IMR-90 (cell line): Measurements from ENCODE around the gene BMP5. TPM values are rescaled to one million over a fixed set of nuclear protein-coding genes. Genes with fewer than 3 reads are reported as not detected.

Experiments used
- ATAC-seq: fragments of 200-7000 bp; cut with Tn5 transposase; 2 replicates; pipeline ENCODE4 v1.9.1; 2020; ENCODE audit warnings: low read depth, mild to moderate bottlenecking, moderate library complexity
- BruUV-seq: library from RNA; stranded (reverse); fragments of 400-500 nt; replicated peaks from 2 replicates; lab custom pipeline; 2021; lab: Mats Ljungman, UMichigan
- CTCF ChIA-PET: fragments of 300-600 bp; formaldehyde crosslinking; extraction: SDS; loops from one replicate; lab custom pipeline; 2021; ENCODE audit warnings: antibody characterized with exemption; lab: Yijun Ruan, JAX
- POLR2A ChIA-PET: fragments of 300-600 bp; sonication (Branson Sonifier 250); formaldehyde crosslinking; loops from one replicate; lab custom pipeline; 2022; ENCODE audit warnings: antibody characterized with exemption; ENCODE audit not compliant: unreplicated experiment; lab: Charles Lee
- DNase-seq: peaks from one replicate; pipeline ENCODE4 v3.0.0; 2013
- H2AFZ ChIP-seq: replicated peaks from 2 replicates; pipeline ENCODE3; 2013; ENCODE audit warnings: low read length, mild to moderate bottlenecking; ENCODE audit not compliant: poor library complexity
- H2AK5ac ChIP-seq: 2 replicates; pipeline ENCODE4 v1.6.1; 2013; ENCODE audit warnings: low read depth, low read length, inconsistent platforms
- H2AK9ac ChIP-seq: replicated peaks from 2 replicates; pipeline ENCODE3; 2013; ENCODE audit warnings: mild to moderate bottlenecking, low read depth, low read length, moderate library complexity; ENCODE audit not compliant: poor library complexity
- H2BK120ac ChIP-seq: 2 replicates; pipeline ENCODE4 v1.6.1; 2013; ENCODE audit warnings: low read depth, low read length, inconsistent platforms
- H2BK15ac ChIP-seq: 3 replicates; pipeline ENCODE4 v1.6.1; 2013; ENCODE audit warnings: low read depth, low read length, inconsistent platforms
- H2BK20ac ChIP-seq: 2 replicates; pipeline ENCODE4 v1.6.1; 2013; ENCODE audit warnings: low read depth, mild to moderate bottlenecking, inconsistent platforms, low read length, moderate library complexity
- H2BK5ac ChIP-seq: 2 replicates; pipeline ENCODE4 v1.6.1; 2013; ENCODE audit warnings: mild to moderate bottlenecking, low read depth, low read length, inconsistent platforms; ENCODE audit not compliant: poor library complexity, severe bottlenecking
- H3K14ac ChIP-seq: replicated peaks from 2 replicates; pipeline ENCODE4 v1.6.1; 2013; ENCODE audit warnings: low read depth, low read length, inconsistent platforms
- H3K18ac ChIP-seq: 2 replicates; pipeline ENCODE4 v1.6.1; 2013; ENCODE audit warnings: low read depth, low read length, control low read depth
- H3K23ac ChIP-seq: 2 replicates; pipeline ENCODE4 v1.6.1; 2013; ENCODE audit warnings: low read depth, low read length, inconsistent platforms
- H3K27ac ChIP-seq: 2 replicates; pipeline ENCODE4 v1.5.1; 2013; ENCODE audit warnings: mild to moderate bottlenecking, control low read depth, low read length; ENCODE audit not compliant: insufficient read depth
- H3K27me3 ChIP-seq: 2 replicates; pipeline ENCODE4 v1.6.1; 2013; ENCODE audit warnings: low read length; ENCODE audit not compliant: control insufficient read depth, insufficient read depth
- H3K36me3 ChIP-seq: 2 replicates; pipeline ENCODE4 v1.6.1; 2013; ENCODE audit warnings: low read length, mixed read lengths; ENCODE audit not compliant: control insufficient read depth, insufficient read depth
- H3K4ac ChIP-seq: 2 replicates; pipeline ENCODE4 v1.6.1; 2013; ENCODE audit warnings: low read depth, low read length, inconsistent platforms
- H3K4me1 ChIP-seq: 2 replicates; pipeline ENCODE4 v1.6.1; 2013; ENCODE audit warnings: low read length, mixed read lengths; ENCODE audit not compliant: control insufficient read depth, insufficient read depth
- H3K4me2 ChIP-seq: 2 replicates; pipeline ENCODE4 v1.6.1; 2013; ENCODE audit warnings: low read depth, mild to moderate bottlenecking, control low read depth, low read length, moderate library complexity
- H3K4me3 ChIP-seq: 2 replicates; pipeline ENCODE4 v1.5.1; 2013; ENCODE audit warnings: low read depth, mild to moderate bottlenecking, control low read depth, low read length, moderate library complexity; ENCODE audit not compliant: insufficient read depth
- H3K56ac ChIP-seq: 2 replicates; pipeline ENCODE4 v1.6.1; 2013; ENCODE audit warnings: low read length, inconsistent platforms; ENCODE audit not compliant: insufficient read depth; ENCODE audit errors: extremely low read depth
- H3K79me1 ChIP-seq, 2 experiments: 2 replicates each; pipeline ENCODE4 v1.6.1; 2013; ENCODE audit warnings: low read length in 2 of 2, inconsistent platforms in 1 of 2, low read depth in 1 of 2
- H3K9ac ChIP-seq: 2 replicates; pipeline ENCODE4 v1.6.1; 2013; ENCODE audit warnings: low read depth, low read length, control low read depth
- H3K9me1 ChIP-seq: 2 replicates; pipeline ENCODE4 v1.6.1; 2013; ENCODE audit warnings: low read length, inconsistent platforms; ENCODE audit not compliant: insufficient read depth
- H3K9me3 ChIP-seq: 2 replicates; pipeline ENCODE4 v1.6.1; 2013; ENCODE audit warnings: low read length; ENCODE audit not compliant: control insufficient read depth, insufficient read depth
- H4K20me1 ChIP-seq: 2 replicates; pipeline ENCODE4 v1.6.1; 2013; ENCODE audit warnings: low read length, inconsistent platforms; ENCODE audit not compliant: insufficient read depth
- H4K5ac ChIP-seq: 2 replicates; pipeline ENCODE4 v1.6.1; 2013; ENCODE audit warnings: mild to moderate bottlenecking, low read depth, low read length, control low read depth
- H4K8ac ChIP-seq, 2 experiments: 2 replicates each; pipeline ENCODE4 v1.6.1; 2013; ENCODE audit warnings: low read depth in 2 of 2, low read length in 2 of 2, control low read depth in 1 of 2, inconsistent platforms in 1 of 2
- H4K91ac ChIP-seq: 2 replicates; pipeline ENCODE4 v1.6.1; 2013; ENCODE audit warnings: low read depth, low read length, inconsistent platforms; ENCODE audit not compliant: insufficient read depth
- CEBPB ChIP-seq: IDR thresholded peaks from 2 replicates; pipeline ENCODE4 v1.6.1; 2012; ENCODE audit warnings: low read depth, low read length, improper control_type of control experiment
- CHD1 ChIP-seq: IDR thresholded peaks from 2 replicates; pipeline ENCODE4 v1.6.1; 2012; ENCODE audit warnings: low read depth, low read length, improper control_type of control experiment
- CTCF ChIP-seq: conservative IDR thresholded peaks from 2 replicates; pipeline ENCODE4 v1.5.1; 2012; ENCODE audit warnings: mild to moderate bottlenecking, low read depth, low read length, improper control_type of control experiment
- MAFK ChIP-seq: IDR thresholded peaks from 2 replicates; pipeline ENCODE4 v1.6.1; 2012; ENCODE audit warnings: low read depth, low read length, improper control_type of control experiment
- MAZ ChIP-seq: IDR thresholded peaks from 2 replicates; pipeline ENCODE4 v1.6.1; 2012; ENCODE audit warnings: low read depth, mild to moderate bottlenecking, low read length, improper control_type of control experiment, moderate library complexity, borderline replicate concordance
- MXI1 ChIP-seq: IDR thresholded peaks from 2 replicates; pipeline ENCODE4 v1.6.1; 2012; ENCODE audit warnings: low read depth, mild to moderate bottlenecking, low read length, moderate library complexity, borderline replicate concordance
- NFE2L2 ChIP-seq: fragments of 150-350 bp; IDR thresholded peaks from 2 replicates; pipeline ENCODE4 v1.6.1; 2016; ENCODE audit warnings: low read depth, mild to moderate bottlenecking, low read length
- POLR2A ChIP-seq: IDR thresholded peaks from 2 replicates; pipeline ENCODE4 v1.6.1; 2012; ENCODE audit warnings: mild to moderate bottlenecking, low read depth, low read length
- RAD21 ChIP-seq: IDR thresholded peaks from 2 replicates; pipeline ENCODE4 v1.6.1; 2012; ENCODE audit warnings: low read length, improper control_type of control experiment
- RCOR1 ChIP-seq: IDR thresholded peaks from 2 replicates; pipeline ENCODE4 v1.6.1; 2012; ENCODE audit warnings: mild to moderate bottlenecking, low read length, improper control_type of control experiment; ENCODE audit not compliant: insufficient replicate concordance
- RFX5 ChIP-seq: IDR thresholded peaks from 2 replicates; pipeline ENCODE4 v1.8.0; 2012; ENCODE audit warnings: low read depth, mild to moderate bottlenecking, low read length, moderate library complexity
- SMC3 ChIP-seq: fragments of 150-350 bp; IDR thresholded peaks from 2 replicates; pipeline ENCODE4 v1.6.1; 2016; ENCODE audit warnings: low read depth, mild to moderate bottlenecking, antibody characterized with exemption, low read length, moderate library complexity
- WGBS, 2 experiments: methylation state at CpG; one replicate each; pipeline versions ENCODE4 v1.1.5 to v1.1.7; 2013; ENCODE audit warnings: missing lambda C conversion rate in 2 of 2; ENCODE audit not compliant: insufficient read length in 1 of 2; ENCODE audit errors: extremely low coverage in 2 of 2; 5-methylcytosine and 5-hydroxymethylcytosine counted together
- dilution Hi-C: fragments of 300-500 bp; cut with HindIII; formaldehyde crosslinking; loops from one replicate; pipeline ENCODE4 v1.14.3; 2018; ENCODE audit warnings: low sequenced_read_pairs; ENCODE audit not compliant: unreplicated experiment
- in situ Hi-C: fragments of 300-500 bp; cut with MboI; formaldehyde crosslinking; loops from 3 replicates; pipeline ENCODE4 v1.14.3; 2019; ENCODE audit warnings: low sequenced_read_pairs, inconsistent platforms, mixed read lengths
- intact Hi-C: fragments of 100-400 bp; cut with micrococcal nuclease; formaldehyde crosslinking; loops from 2 replicates; pipeline ENCODE4 v1.10.0; 2022
- polyA plus RNA-seq, 3 experiments: library from polyadenylated mRNA; depleted of rRNA; stranded (reverse); fragments of >200 nt; gene quantifications; 2 replicates each; pipeline ENCODE4 v1.2.3, GENCODE V29; 2012; ENCODE audit warnings: low replicate concordance in 1 of 3
- total RNA-seq: library from RNA; depleted of rRNA; stranded (reverse); fragments of >200 nt; gene quantifications from 2 replicates; pipeline ENCODE4 v1.2.3, GENCODE V29; 2012
- TF ChIP-seq, protein P1 (sequence below): fragments of 150-350 bp; IDR thresholded peaks from 2 replicates; pipeline ENCODE4 v1.6.1; 2016; ENCODE audit warnings: low read depth, mild to moderate bottlenecking, low read length, moderate library complexity, borderline replicate concordance
- TF ChIP-seq, protein P2 (sequence below): fragments of 150-350 bp; IDR thresholded peaks from 2 replicates; pipeline ENCODE4 v1.6.1; 2017; ENCODE audit warnings: mild to moderate bottlenecking, antibody characterized with exemption, low read length, low read depth

BMP5 gene
- total and polyA plus RNA-seq, 2 of the 4 experiments (the other 2 are of a cell fraction), result under 0.01 to 0.02 TPM

DNA sequence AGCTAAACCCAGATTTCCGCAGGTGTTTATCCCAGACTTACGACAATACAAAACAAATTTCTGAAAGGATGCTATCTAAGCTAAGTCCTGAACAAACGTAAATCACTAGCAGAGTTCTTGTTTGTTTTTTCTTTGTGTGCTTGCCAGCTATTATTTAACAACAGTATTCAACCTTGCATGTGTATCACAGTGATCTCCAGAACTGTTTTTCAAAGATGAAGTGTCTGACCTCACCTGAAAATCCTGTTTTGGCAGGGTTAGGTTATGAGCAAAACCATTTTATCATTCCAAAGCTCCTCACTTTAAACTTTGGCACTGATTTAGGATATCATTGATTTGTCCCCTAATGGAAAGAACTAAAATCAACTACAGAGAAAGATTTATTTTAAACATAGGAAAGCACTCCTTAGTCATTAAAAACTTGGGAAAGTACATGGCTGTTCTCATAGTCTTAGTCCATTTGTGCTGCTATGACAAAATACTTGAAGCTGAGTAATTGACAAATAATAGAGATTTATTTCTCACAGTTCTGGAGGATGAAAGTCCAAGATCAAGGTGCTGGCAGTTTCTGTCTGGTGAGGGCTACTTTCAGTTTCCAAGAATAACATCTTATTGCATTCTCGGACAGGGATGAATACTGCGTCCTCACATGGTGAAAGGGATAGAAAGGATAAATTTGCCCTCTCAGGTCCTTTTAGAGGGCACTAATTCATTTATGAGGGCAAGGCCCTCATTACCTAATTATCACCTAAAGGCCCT is 20.8 kb upstream of the BMP5 start:
- Histone ChIP-seq H2BK20ac (peak overlapping the region; percentile 87), H2BK15ac (peak overlapping the region; percentile 12; the same call in 1 of the 3 replicates), H3K27me3 (no peaks in the 10 kb centered on the region), H3K9ac (no peak overlapping the region), H3K14ac (0 out of 2 replicates have a peak overlapping the region, but pooled peaks have one; percentile 21), H3K4me1 (peaks cover 12% of the 10 kb centered on the region), H4K91ac (peak overlapping the region; percentile 44; the same call in 1 of the 2 replicates), H3K56ac (no peak overlapping the region), H3K18ac (peak overlapping the region; percentile 79; the same call in 1 of the 2 replicates), H2AFZ (no peak overlapping the region), H3K36me3 (no peaks in the 10 kb centered on the region), H2AK9ac (no peak overlapping the region), H3K27ac (no peak overlapping the region), H4K8ac (peak overlapping the region; percentile 26 to 94; a peak in 2 of 4 replicates), H3K4me3 (no peak overlapping the region), H2AK5ac (peak overlapping the region; percentile 64), H3K4ac (peak overlapping the region; percentile 76; the same call in 1 of the 2 replicates), H2BK120ac (peak overlapping the region; percentile 86), H3K23ac (no peak overlapping the region; the same call in 1 of the 2 replicates), H2BK5ac (peak overlapping the region; percentile 62), H3K9me1 (no peaks in the 10 kb centered on the region), H4K5ac (no peak overlapping the region; the same call in 1 of the 2 replicates), H3K4me2 (no peak overlapping the region), H3K79me1 (no peaks in the 10 kb centered on the region), H4K20me1 (no peaks in the 10 kb centered on the region), H3K9me3 (no peaks in the 10 kb centered on the region)
- dilution Hi-C loops (no loop called here), in situ Hi-C loops (no loop called here), intact Hi-C loops (no loop called here)
- ATAC-seq, result no peak
- CTCF ChIA-PET, result interaction anchor here (1.5 kb wide), 1 partner anchor 57 kb away, joined by 3 read pairs; no protein-coding TSS in a partner anchor
- no TSS peak for BruUV-seq
- DNase-seq, result no peak
- POLR2A ChIA-PET, result no interaction called here
- no CpG with 5 or more reads among the region's 5 CpGs for WGBS, 2 experiments
- TF ChIP-seq CHD1 (no peak), MAFK (no peak), MXI1 (no peak), CTCF (no peak), SMC3 (no peak), RAD21 (no peak), RFX5 (no peak), NFE2L2 (no peak), CEBPB (no peak), RCOR1 (no peak), POLR2A (no peak), MAZ (no peak)
- TF ChIP-seq, protein P1, sequence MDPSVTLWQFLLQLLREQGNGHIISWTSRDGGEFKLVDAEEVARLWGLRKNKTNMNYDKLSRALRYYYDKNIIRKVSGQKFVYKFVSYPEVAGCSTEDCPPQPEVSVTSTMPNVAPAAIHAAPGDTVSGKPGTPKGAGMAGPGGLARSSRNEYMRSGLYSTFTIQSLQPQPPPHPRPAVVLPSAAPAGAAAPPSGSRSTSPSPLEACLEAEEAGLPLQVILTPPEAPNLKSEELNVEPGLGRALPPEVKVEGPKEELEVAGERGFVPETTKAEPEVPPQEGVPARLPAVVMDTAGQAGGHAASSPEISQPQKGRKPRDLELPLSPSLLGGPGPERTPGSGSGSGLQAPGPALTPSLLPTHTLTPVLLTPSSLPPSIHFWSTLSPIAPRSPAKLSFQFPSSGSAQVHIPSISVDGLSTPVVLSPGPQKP, result no peak
- TF ChIP-seq, protein P2, sequence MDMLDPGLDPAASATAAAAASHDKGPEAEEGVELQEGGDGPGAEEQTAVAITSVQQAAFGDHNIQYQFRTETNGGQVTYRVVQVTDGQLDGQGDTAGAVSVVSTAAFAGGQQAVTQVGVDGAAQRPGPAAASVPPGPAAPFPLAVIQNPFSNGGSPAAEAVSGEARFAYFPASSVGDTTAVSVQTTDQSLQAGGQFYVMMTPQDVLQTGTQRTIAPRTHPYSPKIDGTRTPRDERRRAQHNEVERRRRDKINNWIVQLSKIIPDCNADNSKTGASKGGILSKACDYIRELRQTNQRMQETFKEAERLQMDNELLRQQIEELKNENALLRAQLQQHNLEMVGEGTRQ, result no peak
